Measurements from ENCODE around the gene POC1B.

GRCh38 chr12:89574736-89575208, 48.9 kb upstream of the POC1B start:
- TF ChIP-seq CTCF (optimal IDR thresholded peaks at IDR 0.05 in 1 of 3, IDR thresholded peaks at IDR 0.05 in 1 of 3, conservative IDR thresholded peaks at IDR 0.05 in 1 of 3; ENCODE audit: extremely low read depth in 1 of 3, insufficient read depth in 2 of 3, low read length in 3 of 3) (no peak), EZH2 (IDR thresholded peaks at IDR 0.05; ENCODE audit: low read length) (no peak)

Measured in keratinocyte (primary cell).